SK-N-SH (cell line): Measurements from ENCODE around the gene UTF1.

ENCODE experiments used
- CTCF ChIP-seq: fragments of 200-600 bp; sonication (generic); IDR thresholded peaks from 2 replicates; pipeline ENCODE4 v1.6.1; 2017; ENCODE audit warnings: antibody characterized with exemption, mild to moderate bottlenecking, moderate library complexity
- EP300 ChIP-seq, 2 experiments: IDR thresholded peaks; 2 replicates each; pipeline versions ENCODE4 v1.4.0 to v1.6.1; 2012; ENCODE audit warnings: borderline replicate concordance in 1 of 2, low read depth in 1 of 2, low read length in 1 of 2
- NRF1 ChIP-seq: IDR thresholded peaks from 2 replicates; pipeline ENCODE4 v1.6.1; 2012; ENCODE audit warnings: low read depth, mild to moderate bottlenecking, low read length
- SIN3A ChIP-seq: IDR thresholded peaks from 2 replicates; pipeline ENCODE4 v1.6.1; 2012; ENCODE audit warnings: low read depth, mild to moderate bottlenecking, low read length, moderate library complexity, borderline replicate concordance
- USF2 ChIP-seq: fragments of 150-350 bp; IDR thresholded peaks from 2 replicates; pipeline ENCODE4 v1.6.1; 2017; ENCODE audit warnings: antibody characterized with exemption, low read length, low read depth, borderline replicate concordance
- TF ChIP-seq, protein P1 (sequence below): IDR thresholded peaks from 2 replicates; pipeline ENCODE4 v1.6.1; 2012; ENCODE audit warnings: mild to moderate bottlenecking, low read depth, low read length, moderate library complexity
- TF ChIP-seq, protein P2 (sequence below): IDR thresholded peaks from 2 replicates; pipeline ENCODE4 v1.4.0; 2012; ENCODE audit warnings: low read depth

DNA sequence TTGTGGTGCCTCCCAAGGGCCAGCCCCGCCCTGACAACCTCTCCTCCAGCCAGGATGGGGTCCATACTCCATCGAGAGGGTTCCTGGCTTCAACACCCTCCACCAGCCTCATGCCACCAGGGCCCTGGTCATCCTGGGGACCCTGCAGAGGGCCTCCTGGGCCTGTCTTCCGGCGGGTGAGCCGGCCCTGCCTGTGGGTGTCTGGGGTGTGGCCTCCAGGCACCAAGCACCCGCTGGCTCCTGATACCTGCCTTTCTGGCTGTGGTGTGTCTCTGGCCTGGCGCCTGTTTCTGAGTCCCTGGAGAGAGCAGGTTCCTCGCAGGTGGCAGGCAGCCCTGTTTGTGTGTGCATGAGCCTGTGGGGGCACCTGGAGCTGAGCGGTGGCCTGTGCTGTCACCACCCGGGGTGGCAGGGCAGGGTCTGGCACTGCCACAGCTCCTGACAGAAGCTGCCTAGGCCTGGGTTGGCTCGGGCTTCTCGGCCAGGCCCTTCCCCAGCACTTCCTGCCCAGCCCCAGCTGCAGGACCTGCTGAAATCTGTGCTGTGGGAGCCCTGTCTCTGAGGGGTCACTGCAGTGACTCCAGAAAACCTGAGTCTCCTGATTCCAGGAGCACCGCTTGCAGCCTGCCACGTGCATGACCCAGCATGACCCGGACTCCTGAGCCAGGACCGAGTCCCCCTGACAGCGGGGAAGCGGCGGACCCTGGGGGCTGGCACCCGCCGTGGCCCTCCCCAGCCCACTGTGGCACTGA lies 28.2 kb downstream of the UTF1 start:
- TF ChIP-seq CTCF (no peak), NRF1 (no peak), EP300 (IDR thresholded peaks at IDR 0.05; ENCODE audit: borderline replicate concordance in 1 of 2, low read depth in 1 of 2, low read length in 1 of 2) (no peak), USF2 (no peak), SIN3A (no peak)
- TF ChIP-seq, protein P1, sequence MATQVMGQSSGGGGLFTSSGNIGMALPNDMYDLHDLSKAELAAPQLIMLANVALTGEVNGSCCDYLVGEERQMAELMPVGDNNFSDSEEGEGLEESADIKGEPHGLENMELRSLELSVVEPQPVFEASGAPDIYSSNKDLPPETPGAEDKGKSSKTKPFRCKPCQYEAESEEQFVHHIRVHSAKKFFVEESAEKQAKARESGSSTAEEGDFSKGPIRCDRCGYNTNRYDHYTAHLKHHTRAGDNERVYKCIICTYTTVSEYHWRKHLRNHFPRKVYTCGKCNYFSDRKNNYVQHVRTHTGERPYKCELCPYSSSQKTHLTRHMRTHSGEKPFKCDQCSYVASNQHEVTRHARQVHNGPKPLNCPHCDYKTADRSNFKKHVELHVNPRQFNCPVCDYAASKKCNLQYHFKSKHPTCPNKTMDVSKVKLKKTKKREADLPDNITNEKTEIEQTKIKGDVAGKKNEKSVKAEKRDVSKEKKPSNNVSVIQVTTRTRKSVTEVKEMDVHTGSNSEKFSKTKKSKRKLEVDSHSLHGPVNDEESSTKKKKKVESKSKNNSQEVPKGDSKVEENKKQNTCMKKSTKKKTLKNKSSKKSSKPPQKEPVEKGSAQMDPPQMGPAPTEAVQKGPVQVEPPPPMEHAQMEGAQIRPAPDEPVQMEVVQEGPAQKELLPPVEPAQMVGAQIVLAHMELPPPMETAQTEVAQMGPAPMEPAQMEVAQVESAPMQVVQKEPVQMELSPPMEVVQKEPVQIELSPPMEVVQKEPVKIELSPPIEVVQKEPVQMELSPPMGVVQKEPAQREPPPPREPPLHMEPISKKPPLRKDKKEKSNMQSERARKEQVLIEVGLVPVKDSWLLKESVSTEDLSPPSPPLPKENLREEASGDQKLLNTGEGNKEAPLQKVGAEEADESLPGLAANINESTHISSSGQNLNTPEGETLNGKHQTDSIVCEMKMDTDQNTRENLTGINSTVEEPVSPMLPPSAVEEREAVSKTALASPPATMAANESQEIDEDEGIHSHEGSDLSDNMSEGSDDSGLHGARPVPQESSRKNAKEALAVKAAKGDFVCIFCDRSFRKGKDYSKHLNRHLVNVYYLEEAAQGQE, result no peak
- TF ChIP-seq, protein P2, sequence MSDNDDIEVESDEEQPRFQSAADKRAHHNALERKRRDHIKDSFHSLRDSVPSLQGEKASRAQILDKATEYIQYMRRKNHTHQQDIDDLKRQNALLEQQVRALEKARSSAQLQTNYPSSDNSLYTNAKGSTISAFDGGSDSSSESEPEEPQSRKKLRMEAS, result no peak
